ENCODE data around the gene C10orf95.
"Not testable (repeated sequence)": the region's sequence is repeated elsewhere in the genome, so short reads cannot be mapped to it uniquely, and the experiment has no call there.

Gene C10orf95

DNA sequence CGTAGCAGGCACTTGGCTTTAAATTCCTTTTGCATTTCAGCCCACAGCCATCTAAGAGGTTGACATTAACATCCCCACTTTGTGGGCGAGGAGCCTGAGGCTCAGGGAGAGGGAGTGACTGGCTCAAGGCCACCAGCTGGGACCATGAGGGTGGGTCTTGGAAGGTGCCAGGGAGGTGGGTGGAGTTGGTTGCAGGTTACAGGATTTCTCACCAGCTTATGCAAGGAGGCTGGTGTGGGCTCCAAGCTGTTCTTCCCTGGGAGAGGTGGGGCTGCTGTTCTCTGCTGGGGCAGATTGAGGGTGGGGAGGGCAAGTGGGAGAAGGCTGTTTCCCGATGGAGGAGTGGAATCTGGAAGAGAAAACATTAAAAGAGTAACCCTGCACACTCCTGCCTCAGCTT lies 14.1 kb upstream of the C10orf95 start:
- DNase-seq (ENCODE audit: low read depth), result no peak

DNA sequence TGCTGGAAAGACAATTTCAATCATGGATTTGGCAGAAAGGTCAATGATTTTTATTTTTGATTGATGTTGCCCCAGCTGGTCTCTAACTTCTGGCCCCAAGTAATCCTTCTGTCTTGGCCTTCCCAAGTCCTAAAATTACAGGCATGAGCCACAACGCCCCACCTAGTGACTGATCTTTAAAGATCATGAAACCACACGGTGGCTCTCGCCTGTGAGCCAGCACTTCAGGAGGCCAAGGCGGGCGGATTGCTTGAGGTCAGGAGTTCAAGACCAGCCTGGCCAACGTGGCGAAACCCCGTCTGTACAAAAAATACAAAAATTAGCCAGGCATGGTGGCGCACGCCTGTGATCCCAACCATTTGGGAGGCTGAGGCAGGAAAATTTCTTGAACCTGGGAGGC lies 12.6 kb upstream of the C10orf95 start:
- no peak for DNase-seq (ENCODE audit: low read depth)

DNA sequence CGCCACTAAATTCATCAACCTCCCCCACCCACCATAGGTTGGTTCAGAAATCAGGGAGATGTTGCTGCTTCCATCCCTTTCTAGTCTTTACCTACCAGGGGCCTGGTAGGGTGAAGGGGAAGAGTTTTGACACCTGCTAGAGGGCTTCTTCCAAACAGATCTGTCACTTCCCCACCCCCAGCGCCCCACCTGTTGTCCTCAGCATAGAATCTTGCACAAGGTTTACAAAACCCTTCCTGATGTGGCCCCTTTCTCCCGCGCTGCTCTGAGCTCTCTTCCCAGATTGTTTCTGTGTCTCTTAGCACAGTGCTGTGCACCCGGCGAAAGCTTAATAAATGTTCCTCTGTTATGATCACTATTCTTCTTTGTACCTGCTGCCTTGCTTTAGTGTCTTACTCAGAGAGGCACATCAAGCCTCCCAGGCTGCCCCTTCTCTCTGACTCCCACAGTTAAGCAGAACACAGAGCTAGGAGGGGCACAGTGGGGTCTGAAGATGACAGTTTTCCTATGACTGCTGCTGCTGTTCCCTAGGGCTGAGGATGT lies 11.2 kb upstream of the C10orf95 start:
- DNase-seq (ENCODE audit: low read depth), result no peak

DNA sequence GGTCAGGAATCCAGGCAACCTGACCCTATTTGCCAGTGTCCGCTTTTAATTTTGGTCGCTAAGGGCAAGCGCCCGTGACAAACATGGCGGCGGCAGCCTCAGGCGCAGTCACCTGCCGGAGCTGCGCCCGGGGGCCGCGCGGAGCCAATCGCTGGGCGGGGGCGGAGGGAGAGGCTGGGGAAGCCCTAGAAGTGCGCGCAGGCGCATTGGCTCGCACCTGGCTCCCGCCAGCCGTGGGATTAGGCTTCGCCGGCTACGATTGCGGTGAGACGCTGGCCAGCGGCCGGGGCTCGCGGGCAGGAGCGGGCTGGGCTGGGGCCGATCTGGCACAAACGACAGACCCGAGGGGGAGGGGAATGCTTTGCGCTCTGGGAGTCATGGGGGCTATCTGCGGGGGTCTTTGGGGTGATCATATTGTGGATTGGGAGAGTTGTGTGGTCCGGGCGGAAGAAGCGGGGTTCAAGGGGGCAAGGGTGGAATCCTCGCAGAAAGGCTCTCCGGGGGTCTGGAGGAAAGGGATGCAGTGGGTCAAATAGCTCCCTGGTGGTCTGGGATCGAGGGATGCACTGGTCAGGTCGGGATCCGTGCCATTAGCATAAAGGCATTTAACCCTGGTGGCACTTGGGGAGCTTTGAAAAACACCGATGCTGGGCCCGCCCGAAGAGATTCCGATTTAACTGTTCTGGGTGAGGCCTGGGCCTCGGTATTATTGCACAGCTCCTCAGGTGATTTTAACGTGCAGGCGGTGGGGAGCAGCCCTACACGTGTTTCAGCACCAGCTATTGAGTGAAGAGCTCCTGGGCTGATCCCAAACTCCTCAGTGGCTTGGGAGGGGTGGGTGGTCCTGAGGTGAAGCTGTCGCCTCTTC lies 10.1 kb upstream of the C10orf95 start:
- peak; percentile 86 for DNase-seq (ENCODE audit: low read depth)

DNA sequence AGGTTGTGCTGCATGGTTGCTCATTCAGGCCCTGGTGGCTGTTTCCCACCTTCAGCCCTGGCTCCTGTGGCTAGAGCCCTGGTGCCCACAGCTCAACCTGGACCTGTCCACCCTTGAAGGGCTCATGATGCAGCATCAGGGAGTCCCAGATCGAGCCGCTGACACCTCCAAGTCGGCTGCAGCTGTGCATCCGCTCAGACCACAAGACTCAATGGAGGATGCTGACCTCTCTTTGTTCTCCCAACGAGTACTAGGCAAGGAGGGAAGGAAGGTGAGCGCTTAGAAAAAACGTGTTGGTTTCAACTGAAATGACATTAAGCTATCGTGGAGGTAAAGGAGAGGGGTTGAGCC lies 9.5 kb upstream of the C10orf95 start:
- no peak for DNase-seq (ENCODE audit: low read depth)

DNA sequence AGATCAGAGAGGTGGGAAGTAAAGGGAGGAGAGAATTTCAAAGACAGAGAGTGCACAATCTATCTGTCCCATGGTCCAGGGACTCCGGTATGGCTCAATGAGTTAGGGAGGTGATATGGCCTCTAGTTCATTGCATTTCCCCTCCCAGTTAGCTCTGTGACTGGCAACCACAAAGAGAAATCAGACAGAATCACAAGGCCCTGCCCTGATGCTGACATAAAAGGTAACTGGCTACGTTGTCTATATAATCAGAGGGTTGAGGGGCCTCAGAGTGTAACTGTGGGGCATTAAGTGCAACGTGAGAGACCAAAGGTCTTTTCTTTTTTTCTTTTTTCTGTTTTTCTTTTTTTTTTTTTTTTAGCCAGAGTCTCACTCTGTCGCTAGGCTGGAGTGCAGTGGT lies 7.3 kb upstream of the C10orf95 start:
- no peak for DNase-seq (ENCODE audit: low read depth)

DNA sequence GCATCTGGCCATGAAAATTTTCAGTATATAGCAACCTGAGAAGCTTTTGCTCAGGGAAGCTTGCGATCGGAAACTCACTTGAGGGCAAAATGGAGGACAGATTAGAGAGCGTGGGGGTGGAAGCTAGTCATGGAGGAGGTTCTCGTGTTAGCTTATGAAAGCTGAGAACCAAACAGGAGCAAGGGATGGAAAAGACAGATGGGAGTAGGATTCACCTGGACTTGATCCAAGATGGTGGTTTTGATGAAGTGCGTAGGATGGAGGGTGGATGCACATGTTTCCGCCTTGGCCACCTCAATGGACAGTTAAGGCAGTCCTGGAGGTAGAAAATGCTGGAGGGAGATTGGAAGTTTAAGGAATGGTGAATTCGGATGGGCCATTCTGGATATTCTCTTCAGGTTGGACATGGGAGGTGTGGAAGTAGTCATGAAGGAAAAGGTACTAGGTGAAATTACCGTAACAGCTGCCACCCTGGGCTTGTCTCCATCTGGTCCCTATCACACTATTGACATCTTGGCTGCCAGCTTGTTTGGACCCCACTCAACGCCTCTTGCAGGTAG lies 6.3 kb upstream of the C10orf95 start:
- DNase-seq (ENCODE audit: low read depth), result no peak

DNA sequence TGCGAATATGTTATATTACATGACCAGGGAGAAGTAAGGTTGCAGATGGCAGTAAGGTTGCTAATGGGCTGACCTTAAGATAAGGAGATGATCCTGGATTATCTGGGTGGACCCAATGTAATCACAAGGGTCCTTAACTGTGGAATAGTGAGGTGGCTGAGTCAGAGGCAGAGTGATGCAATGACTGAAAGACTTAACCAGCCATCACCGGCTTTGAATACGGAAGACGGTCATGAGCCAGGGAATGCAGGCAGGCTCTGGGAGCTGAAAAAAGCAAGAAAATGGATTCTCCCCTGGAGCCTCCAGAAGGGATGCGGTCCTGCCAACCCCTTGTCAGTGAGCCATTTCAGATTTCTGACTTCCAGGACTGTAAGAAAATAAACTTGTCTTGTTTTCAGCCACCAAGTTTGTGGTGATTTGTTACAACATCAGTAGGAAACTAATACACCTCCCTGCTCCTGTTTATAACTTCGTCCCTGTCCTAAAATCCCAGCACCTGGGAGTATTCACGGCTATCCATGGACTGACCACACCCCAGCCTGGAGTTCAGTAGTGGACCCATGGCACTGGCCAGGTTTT lies 4.6 kb upstream of the C10orf95 start:
- DNase-seq (ENCODE audit: low read depth), result no peak

DNA sequence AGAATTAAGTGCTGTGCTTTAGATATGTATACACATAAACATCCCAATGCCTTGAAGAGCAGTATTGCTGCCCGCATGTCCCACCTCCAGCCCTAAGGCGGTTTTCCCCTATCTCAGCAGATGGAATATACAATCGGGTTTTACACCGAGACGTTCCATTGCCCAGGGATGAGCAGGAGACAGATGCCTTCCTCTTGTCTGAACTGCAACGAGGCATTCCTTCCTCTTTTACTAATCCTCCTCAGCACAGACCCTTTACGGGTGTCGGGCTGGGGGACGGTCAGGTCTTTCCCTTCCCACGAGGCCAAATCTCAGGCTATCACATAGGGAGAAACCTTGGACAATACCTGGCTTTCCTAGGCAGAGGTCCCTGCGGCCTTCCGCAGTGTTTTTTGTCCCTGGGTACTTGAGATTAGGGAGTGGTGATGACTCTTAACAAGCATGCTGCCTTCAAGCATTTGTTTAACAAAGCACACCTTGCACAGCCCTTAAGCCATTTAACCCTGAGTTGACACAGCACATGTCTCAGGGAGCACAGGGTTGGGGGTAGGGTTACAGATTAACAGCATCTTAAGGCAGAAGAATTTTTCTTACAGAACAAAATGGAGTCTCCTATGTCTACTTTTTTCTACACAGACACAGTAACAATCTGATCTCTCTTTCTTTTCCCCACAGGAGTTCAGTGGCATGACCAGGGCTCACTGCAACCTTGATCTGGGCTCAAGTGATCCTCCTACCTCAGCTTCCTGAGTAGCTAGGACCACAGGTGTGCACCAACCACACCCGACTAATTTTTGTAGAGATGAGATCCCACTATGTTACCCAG lies 3.5 kb upstream of the C10orf95 start:
- not testable (repeated sequence) for DNase-seq (ENCODE audit: low read depth)

DNA sequence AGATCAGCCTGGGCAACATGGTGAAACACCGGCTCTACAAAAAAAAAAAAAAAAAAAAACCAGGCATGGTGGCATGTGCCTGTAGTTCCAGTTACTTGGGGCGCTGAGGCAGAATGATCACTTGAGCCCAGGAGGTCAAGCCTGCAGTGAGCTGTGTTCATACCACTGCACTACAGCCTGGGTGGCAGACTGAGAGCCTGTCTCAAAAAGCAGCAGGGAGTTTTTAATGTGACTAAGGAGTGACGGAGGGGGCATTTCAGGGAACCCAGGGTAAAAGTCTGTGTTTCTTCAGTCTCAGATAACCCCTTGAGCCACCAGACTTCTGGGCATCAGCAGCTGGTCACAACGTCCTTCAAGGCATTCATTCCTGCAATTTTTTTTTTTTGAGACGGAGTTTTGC lies 2.2 kb upstream of the C10orf95 start:
- no peak for DNase-seq (ENCODE audit: low read depth)

DNA sequence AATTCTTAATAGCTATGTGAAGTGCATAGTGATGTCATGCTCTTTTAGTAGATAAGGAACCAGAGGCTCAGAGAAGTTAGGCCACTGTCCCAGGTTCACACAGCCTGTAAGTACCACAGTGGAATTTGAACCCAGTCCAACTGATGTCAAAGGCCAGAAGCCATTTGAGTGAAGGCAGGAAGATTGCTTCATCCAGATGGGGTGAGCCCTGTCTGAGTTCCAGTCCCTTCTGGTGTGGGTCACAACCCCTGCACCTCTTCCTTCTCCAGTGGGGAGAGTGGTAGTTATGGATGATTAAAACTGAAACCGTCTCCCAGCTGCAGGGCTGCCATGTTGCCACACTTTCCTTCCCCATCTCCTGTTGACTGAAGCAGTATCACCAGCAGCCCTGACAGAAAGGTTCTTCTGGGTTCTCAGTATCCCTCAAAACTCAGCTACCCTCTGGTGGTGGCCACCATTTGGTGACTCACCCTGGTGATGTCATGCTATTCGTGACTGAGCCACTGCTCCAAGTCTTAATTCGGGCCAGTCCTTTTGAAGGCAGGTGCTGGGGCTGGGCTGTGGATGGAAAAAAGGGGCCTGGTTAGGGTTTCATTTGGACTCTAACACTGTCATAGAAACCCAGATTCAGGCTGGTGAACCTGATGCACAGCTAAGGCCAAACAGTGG lies 1.5 kb upstream of the C10orf95 start:
- no peak for DNase-seq (ENCODE audit: low read depth)

DNA sequence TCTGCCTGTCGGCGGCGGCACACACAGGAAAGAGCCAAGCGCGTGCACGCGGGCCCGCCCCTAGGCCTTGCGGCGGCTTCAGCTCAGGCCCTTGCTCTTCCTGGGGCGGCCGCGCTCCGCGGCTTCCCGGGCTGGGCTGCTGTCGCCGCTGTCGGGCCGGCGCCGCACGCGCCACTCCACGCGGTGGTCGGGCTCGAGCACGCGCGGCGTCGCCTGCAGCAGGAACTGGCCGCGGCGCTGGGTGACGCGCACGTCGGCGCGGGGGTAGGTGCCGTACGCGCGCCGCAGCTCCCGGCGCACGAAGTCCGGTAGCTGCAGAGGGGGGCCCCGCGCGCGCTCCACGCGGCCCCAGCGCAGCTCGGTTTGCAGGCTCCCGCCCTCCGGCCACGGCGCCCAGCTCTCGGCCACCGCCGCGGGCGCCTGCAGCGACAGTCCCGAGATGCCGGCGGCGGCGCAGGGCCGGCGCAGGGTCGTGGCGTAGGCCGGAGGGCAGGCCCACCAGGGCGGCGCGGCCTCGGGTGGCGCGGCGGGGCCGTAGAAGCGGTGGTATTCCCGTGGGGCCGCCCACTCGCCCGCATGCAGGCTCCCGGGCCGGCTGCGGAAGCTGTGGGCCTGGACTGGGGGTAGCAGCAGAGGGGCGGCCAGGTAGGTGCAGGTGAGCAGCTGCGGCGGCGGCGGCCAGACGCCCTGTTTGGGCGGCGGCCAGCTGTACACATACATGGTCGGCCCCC lies 804 bp downstream of the C10orf95 start:
- peak; percentile 77 for DNase-seq (ENCODE audit: low read depth)

DNA sequence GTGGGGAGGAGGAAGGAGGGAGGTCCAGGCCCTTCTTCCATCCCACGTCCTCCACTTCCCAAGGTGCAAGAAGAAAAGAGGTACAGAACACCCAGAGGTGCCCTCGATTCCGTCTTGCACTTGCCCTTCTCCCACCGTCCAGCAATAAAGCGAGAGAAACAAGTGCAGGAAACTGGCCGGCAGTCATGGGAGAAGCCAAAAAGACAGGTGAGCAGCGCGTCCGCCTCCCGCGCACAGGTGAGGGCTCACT lies 1.3 kb downstream of the C10orf95 start:
- DNase-seq (ENCODE audit: low read depth), result no peak

DNA sequence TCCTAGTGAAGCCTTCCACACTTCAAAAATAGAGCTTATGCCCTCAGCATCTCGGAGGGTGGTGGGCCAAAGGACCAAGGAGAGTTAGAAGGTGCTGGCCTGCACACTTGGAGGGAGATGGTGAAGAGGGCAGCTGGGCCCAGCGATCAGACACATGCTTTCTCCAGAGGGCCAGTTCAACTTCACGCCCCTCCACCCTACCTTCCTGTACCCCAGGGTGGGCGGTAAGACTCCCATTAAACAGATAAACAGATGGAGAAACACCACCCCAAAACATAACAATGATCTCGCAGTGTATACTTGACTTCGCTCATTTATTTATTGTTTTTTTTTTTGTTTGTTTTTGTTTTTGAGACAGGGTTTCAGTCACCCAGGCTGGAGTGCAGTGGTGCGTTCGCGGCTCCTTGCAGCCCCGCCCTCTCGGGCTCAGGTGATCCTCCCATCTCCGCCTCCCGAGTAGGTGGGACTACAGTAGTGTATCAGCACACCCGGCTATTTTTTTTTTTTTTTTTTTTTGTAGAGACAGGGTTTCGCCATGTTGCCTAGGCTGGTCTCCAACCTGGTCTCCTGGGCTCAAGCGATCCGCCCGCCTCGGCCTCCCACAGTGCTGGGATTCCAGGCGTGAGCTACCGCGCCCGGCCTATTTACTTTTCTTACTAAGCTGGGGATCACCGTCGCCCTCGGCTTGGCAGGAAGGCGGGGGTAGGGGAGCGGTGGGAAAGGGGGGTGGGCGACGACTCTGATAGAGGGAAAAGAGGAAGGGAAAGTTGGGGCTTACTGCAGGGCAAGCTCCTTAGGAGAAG lies 1.8 kb downstream of the C10orf95 start:
- peak; percentile 75 for DNase-seq (ENCODE audit: low read depth)

DNA sequence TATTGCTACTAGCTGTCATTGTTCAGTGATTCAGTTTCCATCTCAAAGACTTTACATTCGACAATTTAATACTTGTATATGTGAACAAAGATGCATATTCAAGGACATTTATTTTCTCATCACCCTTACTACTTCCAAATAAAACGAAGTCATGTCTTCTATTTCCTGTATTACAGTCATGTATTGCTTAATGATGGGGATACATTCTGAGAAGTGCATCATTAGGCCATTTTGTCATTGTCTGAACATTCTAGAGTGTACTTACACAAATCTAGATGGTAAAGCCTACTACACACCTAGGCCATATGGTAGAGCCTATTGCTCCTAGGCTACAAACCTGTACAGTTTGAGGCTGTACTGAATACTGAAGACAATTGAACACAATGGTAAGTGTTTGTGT lies 6.5 kb downstream of the C10orf95 start:
- DNase-seq (ENCODE audit: low read depth), result no peak

DNA sequence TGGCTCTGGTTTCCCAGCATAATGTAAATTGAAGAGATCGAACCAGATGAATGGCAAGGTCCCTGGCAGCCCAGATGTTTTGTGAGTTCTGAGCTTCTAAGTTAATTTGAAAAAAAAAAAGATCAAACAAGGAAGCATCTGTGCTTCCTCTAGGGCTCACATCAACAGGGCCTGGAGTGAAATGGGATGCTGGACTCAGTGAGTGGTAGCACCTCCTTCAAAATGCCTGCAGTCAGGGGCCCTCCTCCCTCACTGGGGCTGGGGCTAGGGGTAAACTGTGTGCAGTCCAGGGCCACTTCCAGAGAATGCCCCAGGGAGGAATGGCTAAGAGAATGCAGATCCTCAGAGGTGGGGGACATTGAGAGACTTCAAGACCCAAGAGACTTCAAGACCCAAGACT lies 13.0 kb downstream of the C10orf95 start:
- DNase-seq (ENCODE audit: low read depth), result no peak

DNA sequence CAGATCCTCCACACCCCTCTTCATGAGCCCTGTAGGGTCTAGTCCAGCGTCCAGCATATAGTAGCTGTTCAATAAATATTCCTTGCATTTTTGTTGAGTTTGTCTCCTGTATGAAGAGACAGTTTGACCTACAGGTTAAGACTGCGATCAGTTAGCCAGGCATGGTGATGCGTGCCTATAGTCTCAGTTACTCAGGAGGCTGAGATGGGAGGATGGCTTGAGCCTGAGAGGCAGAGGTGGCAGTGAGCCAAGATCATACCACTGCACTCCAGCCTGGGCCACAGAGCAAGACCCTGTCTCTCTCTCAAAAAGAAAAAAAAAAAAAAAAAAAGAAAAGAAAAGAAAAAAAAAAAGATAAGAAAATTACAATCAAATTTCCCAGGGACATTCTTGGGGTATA lies 13.8 kb downstream of the C10orf95 start:
- DNase-seq (ENCODE audit: low read depth), result no peak

DNA sequence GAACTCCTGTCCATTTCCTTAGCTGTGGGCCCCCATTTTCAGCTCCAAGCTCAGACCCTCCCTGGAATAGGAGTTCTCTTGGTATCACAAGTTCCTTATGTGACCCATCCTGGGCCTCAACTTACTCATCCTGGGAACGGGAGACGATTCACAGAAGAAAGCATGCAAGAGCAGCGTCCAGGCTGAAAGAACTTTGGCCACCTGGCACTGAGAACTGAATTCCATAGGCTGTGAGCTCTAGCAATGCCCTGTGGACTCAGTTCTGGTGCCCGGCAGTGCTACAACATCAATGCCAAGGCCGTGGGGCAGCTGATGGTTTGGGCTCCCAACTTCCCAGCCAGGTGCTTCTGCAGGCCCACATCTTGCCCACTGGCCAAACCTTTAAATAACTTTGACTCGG lies 15.0 kb downstream of the C10orf95 start:
- DNase-seq (ENCODE audit: low read depth), result no peak

DNA sequence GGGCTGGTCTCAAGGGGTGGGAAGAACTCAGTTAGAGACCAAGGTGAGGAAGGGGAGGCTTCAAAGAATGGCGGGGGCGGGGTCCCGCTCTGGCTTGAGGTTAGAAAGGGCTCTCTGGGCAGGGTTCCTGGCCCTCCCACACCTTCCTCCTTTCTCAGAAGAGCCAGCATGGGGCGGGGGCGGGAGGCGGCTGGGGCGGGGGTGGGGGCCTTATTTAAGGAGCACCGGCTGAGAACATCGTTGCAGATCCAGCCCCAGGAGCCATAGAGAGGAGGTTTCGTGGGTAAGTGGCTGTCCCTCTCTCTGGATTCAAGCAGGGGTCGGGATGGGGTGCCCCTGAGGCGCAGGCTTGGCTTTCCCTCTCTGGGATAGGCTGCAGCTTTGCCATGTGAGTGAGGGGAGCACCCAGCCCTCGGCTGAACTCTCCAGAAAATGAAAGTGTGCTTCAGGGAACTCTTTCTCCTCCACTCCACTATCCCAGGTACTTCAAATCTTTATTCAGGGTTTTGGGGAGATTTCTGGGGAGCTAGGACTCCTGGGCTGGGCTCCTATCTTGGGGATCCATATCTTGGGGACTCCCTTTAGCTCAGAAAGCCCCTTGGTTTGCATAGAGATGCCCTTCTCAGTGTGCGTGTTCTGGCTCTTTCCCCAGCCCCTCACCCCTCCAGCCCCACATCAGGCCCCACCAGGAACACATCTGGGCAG lies 15.7 kb downstream of the C10orf95 start:
- DNase-seq (ENCODE audit: low read depth), result peak; percentile 30

DNA sequence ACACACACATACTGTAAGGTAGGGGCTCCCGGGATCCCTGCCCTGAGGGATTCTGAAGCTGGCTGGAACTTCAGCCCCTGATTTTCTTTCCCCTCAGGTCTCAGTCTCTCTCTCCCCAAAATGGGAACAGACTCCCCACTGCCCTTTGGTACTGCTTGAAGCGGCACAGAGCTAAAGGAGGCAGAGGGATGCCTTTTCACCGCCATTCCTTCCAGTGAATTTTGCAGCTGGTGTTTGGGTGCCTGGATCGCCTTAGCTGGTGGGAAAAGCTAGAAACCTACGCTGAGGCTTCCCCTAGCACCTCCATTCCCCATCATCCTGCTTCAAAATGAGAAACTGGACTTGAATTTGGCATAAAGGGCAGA lies 16.2 kb downstream of the C10orf95 start:
- no peak for DNase-seq (ENCODE audit: low read depth)

Data from activated gamma-delta T cell treated with anti-CD3 and anti-CD28 coated beads, Interleukin-2, amount 50 U/mL, for 16 hours (primary cell).